Stimulated activated CD8-positive, alpha-beta memory T cell treated with anti-CD3 and anti-CD28 coated beads, Interleukin-2, amount 100 ng/mL, for 1 hour (primary cell): Measurements from ENCODE around the gene S1PR5.

Source experiments
- DNase-seq, 2 donors: peaks; one replicate each; pipeline ENCODE4 v3.0.0-alpha.2; 2020; ENCODE audit warnings: low read depth in 2 of 2

Gene S1PR5

GRCh38 chr19:10467104-10467706, 50.0 kb downstream of the S1PR5 start:
- no peak for DNase-seq

- DNase-seq: no peak
Measured at GRCh38 chr19:10464456-10464855, 52.8 kb downstream of the S1PR5 start.
